ENCODE measurements around the gene VAV3. TPM values are rescaled to one million over a fixed set of nuclear protein-coding genes. Genes with fewer than 3 reads are reported as not detected.

The VAV3 gene
- total and polyA plus RNA-seq, 2 donors from 2014 or later, result 61.6 to 87.5 TPM

- no peak for TF ChIP-seq CTCF (IDR thresholded peaks at IDR 0.05; ENCODE audit: borderline replicate concordance, extremely low read depth, insufficient read depth)
- intact Hi-C loops (cut with DNase I), result no loop called here
- Histone ChIP-seq H3K36me3 (ENCODE audit: control insufficient read depth in 2 of 3, insufficient read depth in 3 of 3, low read length in 3 of 3) (no peaks in the 10 kb centered on the region), H3K9ac (ENCODE audit: low read length in 3 of 3) (no peak overlapping the region), H3K27me3 (ENCODE audit: control insufficient read depth, insufficient read depth, low read length) (no peaks in the 10 kb centered on the region), H3K27ac (ENCODE audit: low read depth in 2 of 2, low read length in 2 of 2) (no peak overlapping the region), H3K9me3 (ENCODE audit: control insufficient read depth in 2 of 3, insufficient read depth in 1 of 3, low read length in 3 of 3) (no peaks in the 10 kb centered on the region), H3K4me1 (ENCODE audit: control insufficient read depth in 2 of 3, insufficient read depth in 2 of 3, low read depth in 1 of 3, low read length in 3 of 3) (no peaks in the 10 kb centered on the region), H3K4me3 (ENCODE audit: low read length in 3 of 3) (no peak overlapping the region)
- no peak for DNase-seq
- FAIRE-seq, result no peak
These were observed 87.9 kb downstream of the VAV3 start for GRCh38 chr1:107877092-107877491.

DNA sequence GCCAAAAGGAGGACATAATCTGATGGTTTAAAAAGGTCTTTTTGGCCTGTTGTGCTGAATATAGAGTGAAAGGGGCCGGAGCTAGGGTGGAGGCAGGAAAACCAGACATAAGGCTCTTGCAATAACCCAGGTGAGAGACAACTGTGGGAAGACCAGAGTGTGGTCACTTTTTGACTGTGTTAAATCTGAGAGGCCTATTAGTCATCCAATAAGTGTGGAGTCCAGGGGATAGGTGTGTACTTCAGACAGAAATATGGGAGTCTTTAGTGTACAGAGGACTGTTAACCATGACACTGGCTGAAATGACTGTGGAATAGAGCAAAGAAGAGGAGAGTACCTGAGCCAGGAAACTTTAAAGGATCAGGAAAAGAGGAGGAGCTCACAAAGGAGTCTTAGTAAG, 89.3 kb downstream of the VAV3 start:
- Histone ChIP-seq H3K9ac (ENCODE audit: low read length in 3 of 3) (no peak overlapping the region), H3K4me1 (ENCODE audit: control insufficient read depth in 2 of 3, insufficient read depth in 2 of 3, low read depth in 1 of 3, low read length in 3 of 3) (no peaks in the 10 kb centered on the region), H3K27me3 (ENCODE audit: control insufficient read depth, insufficient read depth, low read length) (no peaks in the 10 kb centered on the region), H3K4me3 (ENCODE audit: low read length in 3 of 3) (no peak overlapping the region), H3K9me3 (ENCODE audit: control insufficient read depth in 2 of 3, insufficient read depth in 1 of 3, low read length in 3 of 3) (no peaks in the 10 kb centered on the region), H3K27ac (ENCODE audit: low read depth in 2 of 2, low read length in 2 of 2) (no peak overlapping the region), H3K36me3 (ENCODE audit: control insufficient read depth in 2 of 3, insufficient read depth in 3 of 3, low read length in 3 of 3) (no peaks in the 10 kb centered on the region)
- no peak for DNase-seq
- TF ChIP-seq CTCF (IDR thresholded peaks at IDR 0.05; ENCODE audit: borderline replicate concordance, extremely low read depth, insufficient read depth), result no peak
- intact Hi-C loops (cut with DNase I), result no loop called here
- FAIRE-seq, result no peak

DNA sequence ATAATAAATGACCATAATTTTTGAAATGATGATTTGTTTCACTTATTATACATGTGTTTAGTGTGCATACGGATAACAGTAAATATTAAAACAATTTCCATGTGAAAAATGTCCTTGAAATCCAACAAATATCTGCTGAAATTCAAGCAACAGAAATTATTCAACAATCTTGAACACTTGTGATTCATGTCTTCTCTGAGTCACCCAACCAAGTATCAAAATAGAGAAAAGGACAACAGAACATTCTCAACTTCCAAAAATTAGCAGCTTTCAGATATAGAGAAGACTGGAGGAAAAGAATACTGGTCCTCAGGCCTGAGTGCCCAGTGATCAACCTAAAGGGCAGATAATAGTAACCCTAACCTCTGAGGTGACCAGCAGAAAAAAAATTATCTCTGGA, 90.8 kb downstream of the VAV3 start:
- H3K27me3 ChIP-seq (ENCODE audit: control insufficient read depth, insufficient read depth, low read length), result no peaks in the 10 kb centered on the region
- DNase-seq (no peak), FAIRE-seq (no peak)
- H3K9ac ChIP-seq (ENCODE audit: low read length in 3 of 3), result no peak overlapping the region
- H3K36me3 ChIP-seq (ENCODE audit: control insufficient read depth in 2 of 3, insufficient read depth in 3 of 3, low read length in 3 of 3), result no peaks in the 10 kb centered on the region
- no peaks in the 10 kb centered on the region for H3K4me1 ChIP-seq (ENCODE audit: control insufficient read depth in 2 of 3, insufficient read depth in 2 of 3, low read depth in 1 of 3, low read length in 3 of 3)
- H3K27ac ChIP-seq (ENCODE audit: low read depth in 2 of 2, low read length in 2 of 2), result no peak overlapping the region
- intact Hi-C loops (cut with DNase I), result no loop called here
- TF ChIP-seq CTCF (IDR thresholded peaks at IDR 0.05; ENCODE audit: borderline replicate concordance, extremely low read depth, insufficient read depth), result no peak
- H3K4me3 ChIP-seq (ENCODE audit: low read length in 3 of 3), result no peak overlapping the region
- H3K9me3 ChIP-seq (ENCODE audit: control insufficient read depth in 2 of 3, insufficient read depth in 1 of 3, low read length in 3 of 3), result no peaks in the 10 kb centered on the region

- DNase-seq, result no peak
- no peak overlapping the region for H3K4me3 ChIP-seq (ENCODE audit: low read length in 3 of 3)
- H3K36me3 ChIP-seq (ENCODE audit: control insufficient read depth in 2 of 3, insufficient read depth in 3 of 3, low read length in 3 of 3), result no peaks in the 10 kb centered on the region
- no peaks in the 10 kb centered on the region for H3K27me3 ChIP-seq (ENCODE audit: control insufficient read depth, insufficient read depth, low read length)
- H3K4me1 ChIP-seq (ENCODE audit: control insufficient read depth in 2 of 3, insufficient read depth in 2 of 3, low read depth in 1 of 3, low read length in 3 of 3), result no peaks in the 10 kb centered on the region
- no peak for TF ChIP-seq CTCF (IDR thresholded peaks at IDR 0.05; ENCODE audit: borderline replicate concordance, extremely low read depth, insufficient read depth)
- H3K27ac ChIP-seq (ENCODE audit: low read depth in 2 of 2, low read length in 2 of 2), result no peak overlapping the region
- no peak overlapping the region for H3K9ac ChIP-seq (ENCODE audit: low read length in 3 of 3)
- no peaks in the 10 kb centered on the region for H3K9me3 ChIP-seq (ENCODE audit: control insufficient read depth in 2 of 3, insufficient read depth in 1 of 3, low read length in 3 of 3)
- intact Hi-C loops (cut with DNase I), result no loop called here
- FAIRE-seq, result no peak
These were observed 93.1 kb downstream of the VAV3 start for GRCh38 chr1:107871687-107872395.
